Heart right ventricle (tissue), 16 donors: Measurements from ENCODE around the gene RPGRIP1. TPM values are rescaled to one million over a fixed set of nuclear protein-coding genes. Genes with fewer than 3 reads are reported as not detected.

Source experiments
- ATAC-seq, 8 donors: fragments of 200-7000 bp; cut with Tn5 transposase; one replicate each; pipeline ENCODE4 v1.9.1; 2020; ENCODE audit warnings: mild to moderate bottlenecking in 8 of 8, moderate library complexity in 8 of 8, moderate number of reproducible peaks in 1 of 8
- DNase-seq, 2 donors: peaks; one replicate each; pipeline ENCODE4 v3.0.0-alpha.2; 2020
- H3K27ac ChIP-seq, 10 donors: fragments of 200-600 bp; sonication (generic) in 2 of 10; one replicate each; pipeline versions ENCODE4 v1.5.0 to v1.8.0; 2020 to 2022; ENCODE audit warnings: mild to moderate bottlenecking in 3 of 10
- H3K27me3 ChIP-seq, 7 donors: fragments of 200-600 bp; one replicate each; pipeline ENCODE4 v1.8.0; 2021 to 2022; ENCODE audit warnings: mild to moderate bottlenecking in 2 of 7
- H3K36me3 ChIP-seq, 9 donors: fragments of 200-600 bp; sonication (generic) in 1 of 9; one replicate each; pipeline versions ENCODE4 v1.5.0 to v1.8.0; 2020 to 2022; ENCODE audit warnings: mild to moderate bottlenecking in 2 of 9
- H3K4me1 ChIP-seq, 9 donors: fragments of 200-600 bp; sonication (generic) in 1 of 9; one replicate each; pipeline versions ENCODE4 v1.5.0 to v1.8.0; 2020 to 2022; ENCODE audit warnings: mild to moderate bottlenecking in 4 of 9
- H3K4me3 ChIP-seq, 10 donors: fragments of 200-600 bp; sonication (generic) in 2 of 10; one replicate each; pipeline versions ENCODE4 v1.5.0 to v1.8.0; 2020 to 2022; ENCODE audit warnings: mild to moderate bottlenecking in 7 of 10, moderate library complexity in 2 of 10
- H3K9me3 ChIP-seq, 11 donors: fragments of 200-600 bp in 10 of 11; sonication (generic) in 2 of 11; one replicate each; pipeline versions ENCODE4 v1.5.0 to v1.8.0; 2013 to 2022; ENCODE audit warnings: mild to moderate bottlenecking in 2 of 11, control low read depth in 1 of 11, moderate library complexity in 1 of 11
- CTCF ChIP-seq, 9 donors: fragments of 200-600 bp; sonication (generic) in 2 of 9; IDR thresholded peaks; one replicate each; pipeline versions ENCODE4 v1.5.0 to v1.8.0; 2021 to 2022; ENCODE audit warnings: antibody characterized with exemption in 9 of 9, mild to moderate bottlenecking in 5 of 9, moderate library complexity in 1 of 9
- WGBS, 2 donors: extraction: QIAGEN DNeasy Blood & Tissue Kit; methylation state at CpG; one replicate each; pipeline ENCODE4 v1.1.7; 2013; ENCODE audit warnings: inconsistent platforms in 1 of 2; 5-methylcytosine and 5-hydroxymethylcytosine counted together
- intact Hi-C, 10 donors: fragments of 100-400 bp; cut with DNase I; formaldehyde crosslinking; loops; one replicate each; pipeline versions ENCODE4 v1.11.1 to v1.14.2; 2022
- polyA plus RNA-seq, 2 donors: library from polyadenylated mRNA; stranded (reverse); fragments of 200-250 nt; gene quantifications; one replicate each; pipeline ENCODE4 v1.2.3, GENCODE V29; 2013
- total RNA-seq, 10 donors: library from RNA; stranded (reverse); fragmentation: NEBNext Ultra II Directional in 3 of 10; extraction: Animal tissue kit (Norgen Biotek cat#: 25700) in 3 of 10; gene quantifications; one replicate each; pipeline versions ENCODE4 v1.2.1 to v1.2.4, GENCODE V29; 2021 to 2023
- donor health status: Arrhythmogenic right ventricular cardiomyopathy.
- donor health status: ischemic (EF 13 %, LVEDD 7.1; RV severe dilation, severe dysfunction).
- donor health status: healthy with polysubstance abuse.
- donor health status: DM: no; HTN: yes; CAD: no.
- donor health status: DM: no; HTN: no; CAD: no.
- donor health status: ischemic (EF 25% LVEDD 6.9; RV normal size, moderate dysfunction).
- donor health status: ischemic (EF 25% LVEDD 5.7; RV mildly dilated, moderate dysfunction).
- donor health status: healthy.
- donor health status: DM: yes; HTN: yes; CAD: no.
- donor health status: Ischemic cardiomyopathy.
- donor health status: ischemic (EF 35%, LVEDD 5.7; RV mildly dilated, moderate dysfunction).
- donor health status: nonischemic (EF 11% LVEDD 7.7; RV severe dilation, severe dysfunction).
- donor health status: DM: yes; HTN: yes; CAD: no.
- donor health status: PGD.
- donor health status: ischemic (EF 29% LVEDD 5.4; RV normal size, mild dysfunction).
- donor health status: nonischemic (EF 23%, LVEDD 6.1; RV moderate dilation, normal function).

The RPGRIP1 gene
- total and polyA plus RNA-seq, 12 donors = 0.12 to 0.85 (median 0.34) TPM; not detected in 1

GRCh38 chr14:21309956-21310355, 30.1 kb downstream of the RPGRIP1 start:
- ATAC-seq (no peak), DNase-seq (no peak)
- H3K27ac ChIP-seq = no peak overlapping the region
- 89 to 93% methylated on average over 1 to 3 of the region's 3 CpGs for WGBS, 2 donors
- H3K4me3 ChIP-seq = no peak overlapping the region
- peaks cover 0 to 17% (median 0%) of the 10 kb centered on the region in 9 donors for H3K4me1 ChIP-seq
- no peaks in the 10 kb centered on the region for H3K36me3 ChIP-seq
- H3K9me3 ChIP-seq = no peaks in the 10 kb centered on the region
- TF ChIP-seq CTCF (IDR thresholded peaks at IDR 0.05) = no peak
- intact Hi-C loops = loop anchor here in 1 of 10 donors (5.0 kb wide), 1 partner anchor 43 kb away; the partner anchor contains the start of gene HNRNPC
- H3K27me3 ChIP-seq = peaks cover 0 to 8% (median 0%) of the 10 kb centered on the region in 7 donors

GRCh38 chr14:21311614-21312013, 31.7 kb downstream of the RPGRIP1 start:
- ATAC-seq (no peak), DNase-seq (no peak)
- peaks cover 0 to 5% (median 0%) of the 10 kb centered on the region in 7 donors for H3K27me3 ChIP-seq
- H3K27ac ChIP-seq = no peak overlapping the region
- no peaks in the 10 kb centered on the region for H3K36me3 ChIP-seq
- peaks cover 0 to 17% (median 0%) of the 10 kb centered on the region in 9 donors for H3K4me1 ChIP-seq
- H3K4me3 ChIP-seq = no peak overlapping the region
- no peaks in the 10 kb centered on the region for H3K9me3 ChIP-seq
- intact Hi-C loops = no loop called here
- 60 to 82% methylated on average over 2 of the region's 2 CpGs for WGBS, 2 donors
- no peak for TF ChIP-seq CTCF (IDR thresholded peaks at IDR 0.05)

GRCh38 chr14:21313512-21313911, 33.6 kb downstream of the RPGRIP1 start:
- Histone ChIP-seq H3K36me3 (no peaks in the 10 kb centered on the region), H3K4me3 (no peak overlapping the region), H3K27me3 (peaks cover 0 to 5% (median 0%) of the 10 kb centered on the region in 7 donors), H3K9me3 (no peaks in the 10 kb centered on the region), H3K27ac (no peak overlapping the region), H3K4me1 (peaks cover 0 to 23% (median 0%) of the 10 kb centered on the region in 9 donors)
- no peak for ATAC-seq
- no peak for TF ChIP-seq CTCF (IDR thresholded peaks at IDR 0.05)
- WGBS, 2 donors = 87 to 92% methylated on average over 12 of the region's 12 CpGs
- no peak for DNase-seq
- intact Hi-C loops = no loop called here

GRCh38 chr14:21317398-21317797, 37.5 kb downstream of the RPGRIP1 start:
- Histone ChIP-seq H3K27ac (no peak overlapping the region), H3K4me3 (no peak overlapping the region), H3K27me3 (peaks cover 0 to 5% (median 0%) of the 10 kb centered on the region in 7 donors), H3K4me1 (peaks cover 0 to 30% (median 0%) of the 10 kb centered on the region in 9 donors), H3K9me3 (no peaks in the 10 kb centered on the region), H3K36me3 (no peaks in the 10 kb centered on the region)
- no peak for ATAC-seq
- TF ChIP-seq CTCF (IDR thresholded peaks at IDR 0.05) = no peak
- 42 to 65% methylated on average over 3 of the region's 3 CpGs for WGBS, 2 donors
- intact Hi-C loops = no loop called here
- DNase-seq = no peak
